HL-60 (cell line): ENCODE data around the gene SPOUT1.
"Not testable (repeated sequence)": the region's sequence is repeated elsewhere in the genome, so short reads cannot be mapped to it uniquely, and the experiment has no call there.

Experiments used
- DNase-seq, 2 experiments: peaks; one replicate each; pipeline ENCODE4 v3.0.0-alpha.2; 2010 to 2020; ENCODE audit warnings: low read depth in 1 of 2, low spot score in 1 of 2
- H3K27ac ChIP-seq: fragments of 250-450 bp; sonication (Bioruptor Pico); replicated peaks from 2 replicates; pipeline ENCODE4 v1.5.1; 2020; ENCODE audit warnings: mild to moderate bottlenecking, moderate library complexity
- H3K27me3 ChIP-seq: fragments of 250-450 bp; sonication (Bioruptor Pico); 2 replicates; pipeline ENCODE4 v1.5.1; 2021; ENCODE audit warnings: mild to moderate bottlenecking, moderate library complexity; ENCODE audit not compliant: insufficient read depth, poor library complexity, severe bottlenecking
- H3K4me3 ChIP-seq: replicated peaks from 2 replicates; pipeline ENCODE4 v1.5.1; 2011; ENCODE audit warnings: mild to moderate bottlenecking, control low read depth, low read length; ENCODE audit not compliant: insufficient read depth
- CTCF ChIP-seq: IDR thresholded peaks from one replicate; pipeline ENCODE4 v1.5.1; 2011; ENCODE audit warnings: low read length, control low read depth, inconsistent platforms; ENCODE audit not compliant: insufficient read depth
- GABPA ChIP-seq: IDR thresholded peaks from 2 replicates; pipeline ENCODE4 v1.6.1; 2012; ENCODE audit warnings: low read depth
- POLR2AphosphoS5 ChIP-seq: IDR thresholded peaks from 2 replicates; pipeline ENCODE4 v1.6.1; 2012; ENCODE audit warnings: low read depth
- SPI1 ChIP-seq: IDR thresholded peaks from 2 replicates; pipeline ENCODE4 v1.6.1; 2012; ENCODE audit warnings: low read depth, mild to moderate bottlenecking, borderline replicate concordance
- TF ChIP-seq, protein P1 (sequence below): IDR thresholded peaks from 2 replicates; pipeline ENCODE4 v1.6.1; 2012; ENCODE audit warnings: low read depth; ENCODE audit not compliant: insufficient replicate concordance

Gene SPOUT1

DNA sequence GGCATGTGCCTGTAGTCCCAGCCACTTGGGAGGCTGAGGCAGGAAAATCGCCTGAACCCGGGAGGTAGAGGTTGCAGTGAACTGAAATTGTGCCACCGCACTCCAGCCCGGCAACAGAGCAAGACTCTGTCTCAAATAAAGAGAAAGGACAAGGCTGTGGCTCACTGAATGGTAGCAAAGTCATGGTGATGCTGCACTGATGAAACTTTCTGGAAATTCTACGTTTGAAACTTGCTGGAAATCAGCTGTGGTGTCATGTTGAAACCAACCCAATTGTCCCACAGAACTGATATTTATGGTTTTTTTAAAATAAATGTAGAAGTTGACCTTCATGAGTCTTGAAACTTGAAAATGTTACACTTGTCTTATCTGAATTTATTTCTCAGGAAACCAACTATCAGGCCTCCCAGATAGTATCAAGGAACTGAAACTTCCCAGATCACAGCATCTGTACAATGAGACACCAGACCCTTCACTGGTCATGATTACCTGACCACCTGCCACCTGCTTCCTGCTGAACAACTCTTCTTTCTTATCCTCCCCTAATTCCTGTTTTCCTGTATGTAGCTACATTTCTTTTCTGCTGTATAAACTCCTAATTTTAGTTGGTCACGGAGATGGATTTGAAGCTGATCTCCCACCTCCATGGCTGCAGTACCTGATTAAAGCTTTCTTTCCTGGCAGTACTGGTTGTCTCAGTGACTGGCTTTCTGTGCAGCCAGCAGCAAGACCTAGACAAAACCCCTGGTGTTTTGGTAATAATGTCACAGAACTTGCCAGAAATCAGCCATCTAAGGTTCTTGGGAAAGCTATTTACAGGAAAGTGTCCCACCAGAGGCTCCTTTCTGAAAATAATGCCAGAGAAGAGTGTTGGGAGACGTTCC lies 48.2 kb downstream of the SPOUT1 start:
- Histone ChIP-seq H3K27ac (no peak overlapping the region), H3K4me3 (no peak overlapping the region), H3K27me3 (no peaks in the 10 kb centered on the region)
- no peak for DNase-seq
- TF ChIP-seq SPI1 (no peak), CTCF (no peak), POLR2AphosphoS5 (no peak), GABPA (no peak)
- TF ChIP-seq, protein P1, sequence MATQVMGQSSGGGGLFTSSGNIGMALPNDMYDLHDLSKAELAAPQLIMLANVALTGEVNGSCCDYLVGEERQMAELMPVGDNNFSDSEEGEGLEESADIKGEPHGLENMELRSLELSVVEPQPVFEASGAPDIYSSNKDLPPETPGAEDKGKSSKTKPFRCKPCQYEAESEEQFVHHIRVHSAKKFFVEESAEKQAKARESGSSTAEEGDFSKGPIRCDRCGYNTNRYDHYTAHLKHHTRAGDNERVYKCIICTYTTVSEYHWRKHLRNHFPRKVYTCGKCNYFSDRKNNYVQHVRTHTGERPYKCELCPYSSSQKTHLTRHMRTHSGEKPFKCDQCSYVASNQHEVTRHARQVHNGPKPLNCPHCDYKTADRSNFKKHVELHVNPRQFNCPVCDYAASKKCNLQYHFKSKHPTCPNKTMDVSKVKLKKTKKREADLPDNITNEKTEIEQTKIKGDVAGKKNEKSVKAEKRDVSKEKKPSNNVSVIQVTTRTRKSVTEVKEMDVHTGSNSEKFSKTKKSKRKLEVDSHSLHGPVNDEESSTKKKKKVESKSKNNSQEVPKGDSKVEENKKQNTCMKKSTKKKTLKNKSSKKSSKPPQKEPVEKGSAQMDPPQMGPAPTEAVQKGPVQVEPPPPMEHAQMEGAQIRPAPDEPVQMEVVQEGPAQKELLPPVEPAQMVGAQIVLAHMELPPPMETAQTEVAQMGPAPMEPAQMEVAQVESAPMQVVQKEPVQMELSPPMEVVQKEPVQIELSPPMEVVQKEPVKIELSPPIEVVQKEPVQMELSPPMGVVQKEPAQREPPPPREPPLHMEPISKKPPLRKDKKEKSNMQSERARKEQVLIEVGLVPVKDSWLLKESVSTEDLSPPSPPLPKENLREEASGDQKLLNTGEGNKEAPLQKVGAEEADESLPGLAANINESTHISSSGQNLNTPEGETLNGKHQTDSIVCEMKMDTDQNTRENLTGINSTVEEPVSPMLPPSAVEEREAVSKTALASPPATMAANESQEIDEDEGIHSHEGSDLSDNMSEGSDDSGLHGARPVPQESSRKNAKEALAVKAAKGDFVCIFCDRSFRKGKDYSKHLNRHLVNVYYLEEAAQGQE: no peak

DNA sequence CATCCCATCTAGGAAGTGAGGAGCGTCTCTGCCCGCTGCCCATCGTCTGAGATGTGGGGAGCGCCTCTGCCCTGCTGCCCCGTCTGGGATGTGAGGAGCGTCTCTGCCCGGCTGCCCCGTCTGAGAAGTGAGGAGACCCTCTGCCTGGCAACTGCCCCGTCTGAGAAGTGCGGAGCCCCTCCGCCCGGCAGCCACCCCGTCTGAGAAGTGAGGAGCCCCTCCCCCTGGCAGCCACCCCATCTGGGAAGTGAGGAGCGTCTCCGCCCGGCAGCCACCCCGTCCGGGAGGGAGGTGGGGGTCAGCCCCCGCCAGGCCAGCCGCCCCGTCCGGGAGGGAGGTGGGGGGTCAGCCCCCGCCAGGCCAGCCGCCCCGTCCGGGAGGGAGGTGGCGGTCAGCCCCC lies 49.5 kb downstream of the SPOUT1 start:
- not testable (repeated sequence) for H3K27ac ChIP-seq, DNase-seq, H3K4me3 ChIP-seq, H3K27me3 ChIP-seq

DNA sequence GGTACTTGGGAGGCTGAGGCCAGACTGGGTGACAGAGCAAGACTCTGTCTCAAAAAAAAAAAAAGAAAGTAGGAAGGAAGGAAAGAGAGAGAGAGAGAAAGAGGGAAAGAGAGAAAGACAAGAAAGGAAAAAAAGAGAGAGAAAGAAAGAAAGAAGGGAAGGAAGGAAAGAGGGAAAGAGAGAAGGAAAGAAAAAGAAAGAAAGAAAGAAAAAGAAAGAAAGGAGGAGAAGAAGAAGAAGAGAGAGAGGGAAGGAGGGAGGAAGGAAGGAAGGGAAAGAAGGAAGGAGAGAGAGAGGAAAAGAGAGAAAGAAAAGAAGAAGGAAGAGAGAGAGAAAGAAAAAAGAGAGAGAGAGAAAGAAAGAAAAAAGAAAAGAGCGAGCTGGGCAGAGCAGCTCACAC lies 54.8 kb downstream of the SPOUT1 start:
- no peaks in the 10 kb centered on the region for H3K27me3 ChIP-seq
- no peak for DNase-seq
- H3K27ac ChIP-seq: no peak overlapping the region
- TF ChIP-seq, protein P1: no peak
- no peak for TF ChIP-seq SPI1
- no peak for TF ChIP-seq CTCF
- TF ChIP-seq GABPA: no peak
- TF ChIP-seq POLR2AphosphoS5: no peak
- no peak overlapping the region for H3K4me3 ChIP-seq

DNA sequence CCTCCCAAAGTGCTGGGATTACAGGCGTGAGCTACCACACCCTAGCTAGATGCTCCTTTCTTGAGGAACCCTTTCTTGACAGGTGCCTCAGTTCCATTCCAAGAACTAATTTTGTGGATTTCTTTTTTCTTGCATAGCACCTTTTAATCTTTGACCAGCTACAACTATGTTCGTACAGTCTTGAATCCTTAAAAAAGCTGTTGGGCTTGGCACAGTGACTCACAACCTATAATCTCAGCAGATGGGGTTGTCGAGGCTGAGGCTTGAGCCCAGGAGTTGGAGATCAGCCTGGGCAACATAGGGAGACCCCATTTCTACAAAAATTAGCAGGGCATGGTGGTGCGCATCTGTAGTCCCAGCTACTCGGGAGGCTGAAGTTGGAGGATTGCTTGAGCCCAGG lies 56.5 kb downstream of the SPOUT1 start:
- TF ChIP-seq, protein P1: no peak
- TF ChIP-seq CTCF (no peak), POLR2AphosphoS5 (no peak), GABPA (no peak), SPI1 (no peak)
- Histone ChIP-seq H3K27ac (no peak overlapping the region), H3K27me3 (no peaks in the 10 kb centered on the region), H3K4me3 (no peak overlapping the region)
- DNase-seq: no peak
